Breast epithelium (tissue), 4 donors: ENCODE results near the gene GCN1. TPM values are rescaled to one million over a fixed set of nuclear protein-coding genes. Genes with fewer than 3 reads are reported as not detected.

ENCODE experiments used
- DNase-seq, 2 donors: peaks; one replicate each; pipeline ENCODE4 v3.0.0-alpha.2; 2019; ENCODE audit warnings: low spot score in 2 of 2
- H3K27ac ChIP-seq, 2 donors: fragments of 200-600 bp; sonication (generic) in 1 of 2; one replicate each; pipeline ENCODE4 v1.5.1; 2016 to 2019; ENCODE audit warnings: mild to moderate bottlenecking in 1 of 2
- H3K27me3 ChIP-seq, 2 donors: fragments of 200-600 bp; sonication (generic) in 1 of 2; one replicate each; pipeline versions ENCODE4 v1.5.1 to v1.6.0; 2017 to 2019; ENCODE audit warnings: control low read depth in 1 of 2, mild to moderate bottlenecking in 1 of 2
- H3K36me3 ChIP-seq: fragments of 200-600 bp; one replicate; pipeline ENCODE4 v1.5.1; 2019
- H3K4me1 ChIP-seq, 2 donors: fragments of 200-600 bp; sonication (generic); one replicate each; pipeline ENCODE4 v1.5.1; 2016 to 2019; ENCODE audit warnings: control low read depth in 1 of 2
- H3K4me3 ChIP-seq, 3 donors: fragments of 200-600 bp; sonication (generic); 1 replicate in 2 of 3; 2 replicates in 1 of 3; pipeline ENCODE4 v1.5.1; 2016 to 2019; ENCODE audit warnings: mild to moderate bottlenecking in 3 of 3, moderate library complexity in 2 of 3
- H3K9me3 ChIP-seq, 2 donors: fragments of 200-600 bp; sonication (generic) in 1 of 2; one replicate each; pipeline ENCODE4 v1.5.1; 2016 to 2019; ENCODE audit warnings: control low read depth in 1 of 2
- CTCF ChIP-seq, 3 donors: fragments of 450-650 bp; IDR thresholded peaks; one replicate each; pipeline ENCODE4 v1.5.1; 2016 to 2017; ENCODE audit warnings: antibody characterized with exemption in 3 of 3, mild to moderate bottlenecking in 3 of 3, moderate library complexity in 3 of 3
- POLR2A ChIP-seq: fragments of 450-650 bp; IDR thresholded peaks from one replicate; pipeline ENCODE4 v1.6.1; 2016; ENCODE audit warnings: antibody characterized with exemption, mild to moderate bottlenecking, moderate library complexity
- POLR2AphosphoS5 ChIP-seq, 3 donors: sonication (generic); formaldehyde crosslinking; IDR thresholded peaks; one replicate each; pipeline ENCODE4 v1.6.1; 2017; ENCODE audit warnings: antibody characterized with exemption in 3 of 3
- intact Hi-C: fragments of 100-400 bp; cut with DNase I; formaldehyde crosslinking; loops from one replicate; pipeline ENCODE4 v1.15.1; 2023; ENCODE audit warnings: low total_unique reads
- total RNA-seq, 3 donors: library from RNA; depleted of rRNA; stranded (reverse); fragments of >200 nt; gene quantifications; one replicate each; pipeline ENCODE4 v1.1.0, GENCODE V29; 2016

The GCN1 gene
- total RNA-seq, 3 donors from 2014 or later, result 50.1 to 79.6 (median 73.4) TPM

- no peak overlapping the region for H3K27ac ChIP-seq
- no peaks in the 10 kb centered on the region for H3K9me3 ChIP-seq
- H3K4me3 ChIP-seq, result no peak overlapping the region
- peaks cover 24% of the 10 kb centered on the region for H3K36me3 ChIP-seq
- DNase-seq, result no peak
- TF ChIP-seq CTCF (IDR thresholded peaks at IDR 0.05) (no peak), POLR2A (no peak), POLR2AphosphoS5 (IDR thresholded peaks at IDR 0.05) (no peak)
- no peaks in the 10 kb centered on the region for H3K4me1 ChIP-seq
- H3K27me3 ChIP-seq, result no peaks in the 10 kb centered on the region
- intact Hi-C loops, result no loop called here
These were observed 50.3 kb downstream of the GCN1 start for GRCh38 chr12:120144215-120144614.

GRCh38 chr12:120142231-120142877, 52.2 kb downstream of the GCN1 start:
- H3K27ac ChIP-seq, result no peak overlapping the region
- TF ChIP-seq POLR2A (no peak), CTCF (IDR thresholded peaks at IDR 0.05) (no peak), POLR2AphosphoS5 (IDR thresholded peaks at IDR 0.05) (no peak)
- peaks cover 36% of the 10 kb centered on the region for H3K36me3 ChIP-seq
- H3K4me3 ChIP-seq, result no peak overlapping the region
- H3K27me3 ChIP-seq, result no peaks in the 10 kb centered on the region
- no peak for DNase-seq
- intact Hi-C loops, result no loop called here
- H3K4me1 ChIP-seq, result no peaks in the 10 kb centered on the region
- H3K9me3 ChIP-seq, result no peaks in the 10 kb centered on the region

GRCh38 chr12:120141336-120141735, 53.2 kb downstream of the GCN1 start:
- Histone ChIP-seq H3K27me3 (no peaks in the 10 kb centered on the region), H3K36me3 (peaks cover 45% of the 10 kb centered on the region), H3K4me1 (no peaks in the 10 kb centered on the region), H3K9me3 (no peaks in the 10 kb centered on the region), H3K27ac (no peak overlapping the region), H3K4me3 (no peak overlapping the region)
- no peak for TF ChIP-seq POLR2A
- no peak for TF ChIP-seq POLR2AphosphoS5 (IDR thresholded peaks at IDR 0.05)
- no peak for TF ChIP-seq CTCF (IDR thresholded peaks at IDR 0.05)
- intact Hi-C loops, result no loop called here
- DNase-seq, result no peak

GRCh38 chr12:120140603-120141002, 53.9 kb downstream of the GCN1 start:
- H3K4me1 ChIP-seq, result no peaks in the 10 kb centered on the region
- H3K9me3 ChIP-seq, result no peaks in the 10 kb centered on the region
- TF ChIP-seq CTCF (IDR thresholded peaks at IDR 0.05) (no peak), POLR2A (no peak), POLR2AphosphoS5 (IDR thresholded peaks at IDR 0.05) (no peak)
- H3K4me3 ChIP-seq, result no peak overlapping the region
- DNase-seq, result no peak
- intact Hi-C loops, result no loop called here
- no peaks in the 10 kb centered on the region for H3K27me3 ChIP-seq
- H3K27ac ChIP-seq, result no peak overlapping the region
- peaks cover 47% of the 10 kb centered on the region for H3K36me3 ChIP-seq

- Histone ChIP-seq H3K36me3 (peaks cover 44% of the 10 kb centered on the region), H3K9me3 (no peaks in the 10 kb centered on the region), H3K27me3 (no peaks in the 10 kb centered on the region), H3K27ac (no peak overlapping the region), H3K4me1 (no peaks in the 10 kb centered on the region), H3K4me3 (no peak overlapping the region)
- TF ChIP-seq POLR2A (no peak), POLR2AphosphoS5 (IDR thresholded peaks at IDR 0.05) (no peak), CTCF (IDR thresholded peaks at IDR 0.05) (no peak)
- intact Hi-C loops, result no loop called here
- DNase-seq, result no peak
These were observed 54.6 kb downstream of the GCN1 start for GRCh38 chr12:120139958-120140357.
